ENCODE data around the gene SAMSN1. TPM values are rescaled to one million over a fixed set of nuclear protein-coding genes. Genes with fewer than 3 reads are reported as not detected.
"Not testable (repeated sequence)": the region's sequence is repeated elsewhere in the genome, so short reads cannot be mapped to it uniquely, and the experiment has no call there.

The SAMSN1 gene
- total RNA-seq, 2 experiments from 2014 or later = 47.5 to 48.4 TPM

- H3K36me3 Mint-ChIP-seq = peaks cover 68% of the 10 kb centered on the region
- H3K4me3 Mint-ChIP-seq = no peak overlapping the region
- H3K4me1 Mint-ChIP-seq (ENCODE audit: low read depth) = peaks cover 12% of the 10 kb centered on the region
- no peak for DNase-seq
- intact Hi-C loops (cut with micrococcal nuclease) = no loop called here
- CTCF ChIA-PET = no interaction called here
- H3K9me3 Mint-ChIP-seq = peaks cover 8% of the 10 kb centered on the region
- no peak overlapping the region for H3K27ac Mint-ChIP-seq
- POLR2A ChIA-PET = interaction anchor here (0.7 kb wide), 1 partner anchor 44 kb away, joined by 5 read pairs; no protein-coding TSS in a partner anchor
- H3K27me3 Mint-ChIP-seq = no peaks in the 10 kb centered on the region
Observed at GRCh38 chr21:14495075-14495474, 51.0 kb downstream of the SAMSN1 start.

- intact Hi-C loops (cut with micrococcal nuclease); H3K27ac Mint-ChIP-seq; H3K9me3 Mint-ChIP-seq; H3K27me3 Mint-ChIP-seq; H3K4me3 Mint-ChIP-seq; POLR2A ChIA-PET; DNase-seq; CTCF ChIA-PET: not testable (repeated sequence)
- Mint-ChIP-seq H3K36me3 (peaks cover 61% of the 10 kb centered on the region), H3K4me1 (ENCODE audit: low read depth) (peaks cover 12% of the 10 kb centered on the region)
Observed at GRCh38 chr21:14494181-14494580, 51.9 kb downstream of the SAMSN1 start.

- no peak overlapping the region for H3K4me3 Mint-ChIP-seq
- H3K4me1 Mint-ChIP-seq (ENCODE audit: low read depth) = peaks cover 15% of the 10 kb centered on the region
- H3K36me3 Mint-ChIP-seq = peaks cover 62% of the 10 kb centered on the region
- POLR2A ChIA-PET = no interaction called here
- CTCF ChIA-PET = no interaction called here
- intact Hi-C loops (cut with micrococcal nuclease) = no loop called here
- H3K9me3 Mint-ChIP-seq = peaks cover 8% of the 10 kb centered on the region
- H3K27ac Mint-ChIP-seq = no peak overlapping the region
- DNase-seq = no peak
- H3K27me3 Mint-ChIP-seq = no peaks in the 10 kb centered on the region
Observed at GRCh38 chr21:14493731-14494130, 52.4 kb downstream of the SAMSN1 start.

GRCh38 chr21:14492931-14493330 is 53.2 kb downstream of the SAMSN1 start:
- H3K9me3 Mint-ChIP-seq = peaks cover 8% of the 10 kb centered on the region
- H3K27ac Mint-ChIP-seq = no peak overlapping the region
- H3K4me3 Mint-ChIP-seq = no peak overlapping the region
- ChIA-PET CTCF (no interaction called here), POLR2A (interaction anchor here (0.7 kb wide), 1 partner anchor 31 kb away, joined by 3 read pairs; no protein-coding TSS in a partner anchor)
- no peak for DNase-seq
- H3K36me3 Mint-ChIP-seq = peaks cover 57% of the 10 kb centered on the region
- intact Hi-C loops (cut with micrococcal nuclease) = no loop called here
- H3K27me3 Mint-ChIP-seq = no peaks in the 10 kb centered on the region
- H3K4me1 Mint-ChIP-seq (ENCODE audit: low read depth) = peaks cover 21% of the 10 kb centered on the region

- Mint-ChIP-seq H3K36me3 (peaks cover 46% of the 10 kb centered on the region), H3K4me1 (ENCODE audit: low read depth) (peaks cover 34% of the 10 kb centered on the region), H3K27ac (no peak overlapping the region), H3K4me3 (no peak overlapping the region), H3K27me3 (no peaks in the 10 kb centered on the region), H3K9me3 (peaks cover 8% of the 10 kb centered on the region)
- ChIA-PET CTCF (interaction anchor here (1.6 kb wide), 1 partner anchor 247 kb away, joined by 4 read pairs; no protein-coding TSS in a partner anchor), POLR2A (no interaction called here)
- intact Hi-C loops (cut with micrococcal nuclease) = no loop called here
- DNase-seq = no peak
Observed at GRCh38 chr21:14491269-14491681, 54.8 kb downstream of the SAMSN1 start.

GRCh38 chr21:14488672-14489204 is 57.4 kb downstream of the SAMSN1 start:
- Mint-ChIP-seq H3K4me3 (no peak overlapping the region), H3K4me1 (ENCODE audit: low read depth) (peaks cover 49% of the 10 kb centered on the region), H3K27ac (peak overlapping the region; percentile 51), H3K27me3 (no peaks in the 10 kb centered on the region), H3K36me3 (peaks cover 33% of the 10 kb centered on the region), H3K9me3 (no peaks in the 10 kb centered on the region)
- ChIA-PET POLR2A (no interaction called here), CTCF (no interaction called here)
- intact Hi-C loops (cut with micrococcal nuclease) = no loop called here
- no peak for DNase-seq

GRCh38 chr21:14487490-14488432 is 58.4 kb downstream of the SAMSN1 start:
- Mint-ChIP-seq H3K27ac (peak overlapping the region; percentile 75), H3K4me1 (ENCODE audit: low read depth) (peaks cover 59% of the 10 kb centered on the region), H3K4me3 (no peak overlapping the region), H3K9me3 (no peaks in the 10 kb centered on the region), H3K36me3 (peaks cover 36% of the 10 kb centered on the region), H3K27me3 (no peaks in the 10 kb centered on the region)
- ChIA-PET CTCF (interaction anchor here (0.7 kb wide), 1 partner anchor 38 kb away, joined by 3 read pairs; no protein-coding TSS in a partner anchor), POLR2A (no interaction called here)
- intact Hi-C loops (cut with micrococcal nuclease) = loop anchor here (1.0 kb wide), 1 partner anchor 36 kb away; no protein-coding TSS in a partner anchor
- no peak for DNase-seq

- no peaks in the 10 kb centered on the region for H3K27me3 Mint-ChIP-seq
- H3K9me3 Mint-ChIP-seq = no peaks in the 10 kb centered on the region
- peaks cover 66% of the 10 kb centered on the region for H3K4me1 Mint-ChIP-seq (ENCODE audit: low read depth)
- no peak overlapping the region for H3K4me3 Mint-ChIP-seq
- peaks cover 33% of the 10 kb centered on the region for H3K36me3 Mint-ChIP-seq
- intact Hi-C loops (cut with micrococcal nuclease) = loop anchor here (1.0 kb wide), 1 partner anchor 36 kb away; no protein-coding TSS in a partner anchor
- H3K27ac Mint-ChIP-seq = no peak overlapping the region
- CTCF ChIA-PET = no interaction called here
- POLR2A ChIA-PET = no interaction called here
- DNase-seq = no peak
Observed at GRCh38 chr21:14486869-14487268, 59.2 kb downstream of the SAMSN1 start.

GRCh38 chr21:14484188-14485009 is 61.7 kb downstream of the SAMSN1 start:
- intact Hi-C loops (cut with micrococcal nuclease) = loop anchor here (5.0 kb wide), 1 partner anchor 108 kb away; no protein-coding TSS in a partner anchor
- no peaks in the 10 kb centered on the region for H3K27me3 Mint-ChIP-seq

GRCh38 chr21:14483296-14483695 is 62.8 kb downstream of the SAMSN1 start:
- intact Hi-C loops (cut with micrococcal nuclease) = loop anchor here (5.0 kb wide), 1 partner anchor 109 kb away; no protein-coding TSS in a partner anchor

More at GRCh38 chr21:14484188-14485009, 61.7 kb downstream of the SAMSN1 start:
- POLR2A ChIA-PET = no interaction called here
- Mint-ChIP-seq H3K4me1 (ENCODE audit: low read depth) (peaks cover 61% of the 10 kb centered on the region), H3K36me3 (peaks cover 24% of the 10 kb centered on the region), H3K27ac (peak overlapping the region; percentile 10), H3K9me3 (no peaks in the 10 kb centered on the region), H3K4me3 (no peak overlapping the region)
- no peak for DNase-seq
- CTCF ChIA-PET = no interaction called here

GRCh38 chr21:14482165-14482564 is 64.0 kb downstream of the SAMSN1 start:
- peaks cover 44% of the 10 kb centered on the region for H3K4me1 Mint-ChIP-seq (ENCODE audit: low read depth)
- ChIA-PET CTCF (no interaction called here), POLR2A (interaction anchor here (0.6 to 1.4 kb wide), 3 partner anchors 8 to 100 kb away, joined by 3 to 5 read pairs (median 3); no protein-coding TSS in a partner anchor)
- H3K4me3 Mint-ChIP-seq = peak overlapping the region; percentile 27
- peaks cover 16% of the 10 kb centered on the region for H3K36me3 Mint-ChIP-seq
- no peaks in the 10 kb centered on the region for H3K9me3 Mint-ChIP-seq
- no peaks in the 10 kb centered on the region for H3K27me3 Mint-ChIP-seq
- peak overlapping the region; percentile 92 for H3K27ac Mint-ChIP-seq
- DNase-seq = peak; percentile 28
- intact Hi-C loops (cut with micrococcal nuclease) = loop anchor here (1.0 to 5.0 kb wide), 2 partner anchors 29 to 110 kb away; no protein-coding TSS in a partner anchor

More at GRCh38 chr21:14483296-14483695, 62.8 kb downstream of the SAMSN1 start:
- Mint-ChIP-seq H3K36me3 (peaks cover 19% of the 10 kb centered on the region), H3K4me1 (ENCODE audit: low read depth) (peaks cover 55% of the 10 kb centered on the region), H3K9me3 (no peaks in the 10 kb centered on the region), H3K4me3 (no peak overlapping the region), H3K27me3 (no peaks in the 10 kb centered on the region), H3K27ac (peak overlapping the region; percentile 53)
- ChIA-PET CTCF (no interaction called here), POLR2A (no interaction called here)
- DNase-seq = no peak
